Measurements from ENCODE around the gene SYT2.

GRCh38 chr1:202656951-202657646 is 53.2 kb downstream of the SYT2 start:
- TF ChIP-seq CTCF (IDR thresholded peaks at IDR 0.05) (no peak), EP300 (IDR thresholded peaks at IDR 0.05) (no peak), POLR2A (IDR thresholded peaks at IDR 0.05) (no peak)
